Cerebellar cortex (tissue), 1 donor: ENCODE results near the gene LHX4.

Source experiments
- DNase-seq: peaks from one replicate; pipeline ENCODE4 v3.0.0-alpha.2; 2015; ENCODE audit warnings: low spot score

Gene LHX4

DNA sequence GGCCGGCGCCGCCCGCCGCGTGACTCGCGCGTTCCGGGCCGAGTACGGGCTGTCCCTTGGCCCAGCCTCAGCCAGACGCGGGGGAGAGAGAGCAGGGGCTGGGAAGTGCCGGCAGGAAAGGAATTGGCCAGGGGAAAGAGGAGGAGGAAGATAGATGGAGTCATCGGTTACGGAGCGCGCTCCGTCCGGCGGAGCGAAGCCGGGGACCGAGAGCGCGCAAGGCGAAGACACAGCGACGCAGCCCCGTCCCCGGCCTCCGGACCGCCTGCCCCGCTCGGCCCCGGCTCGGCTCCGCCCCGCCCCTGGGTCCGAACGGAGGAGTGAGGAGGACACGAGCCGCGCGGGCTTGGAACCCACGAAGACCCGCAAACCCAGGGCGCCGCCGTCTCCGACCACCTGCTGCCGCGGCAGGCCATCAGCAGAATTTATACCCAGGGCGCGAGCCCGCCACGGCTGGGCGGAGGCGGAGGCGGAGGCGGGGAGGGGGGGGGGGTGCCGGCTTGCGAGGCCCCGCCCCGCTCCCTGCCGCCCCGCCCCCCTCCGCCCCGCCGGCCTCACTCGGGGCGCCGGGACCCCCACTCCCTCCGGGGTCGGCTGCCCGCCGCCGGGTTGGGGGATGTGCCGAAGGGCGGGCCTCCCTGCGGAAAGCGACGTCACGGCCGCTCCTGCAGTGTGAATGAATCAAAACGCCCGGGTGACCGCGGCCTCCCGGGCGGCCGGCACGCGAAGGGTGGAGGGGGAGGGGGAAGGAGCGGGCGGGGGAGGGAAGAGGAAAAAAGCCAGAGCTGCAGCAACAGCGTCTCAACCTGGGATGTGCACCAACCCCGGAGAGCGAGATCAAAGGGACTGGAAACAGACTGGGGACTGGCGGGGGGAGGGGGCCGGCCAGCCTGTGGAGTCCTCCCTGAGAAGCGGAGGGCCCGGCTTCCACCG lies at the start of gene LHX4:
LHX4 (plus strand) TSS at position 782 of the 933 bp plus-strand sequence. CDS start 266 bp downstream, outside the sequence.
- DNase-seq: no peak

- peak; percentile 19 for DNase-seq
These were observed 49.0 kb upstream of the LHX4 start for GRCh38 chr1:180181048-180181447.

- DNase-seq: no peak
These were observed 47.9 kb upstream of the LHX4 start for GRCh38 chr1:180181996-180182642.

DNA sequence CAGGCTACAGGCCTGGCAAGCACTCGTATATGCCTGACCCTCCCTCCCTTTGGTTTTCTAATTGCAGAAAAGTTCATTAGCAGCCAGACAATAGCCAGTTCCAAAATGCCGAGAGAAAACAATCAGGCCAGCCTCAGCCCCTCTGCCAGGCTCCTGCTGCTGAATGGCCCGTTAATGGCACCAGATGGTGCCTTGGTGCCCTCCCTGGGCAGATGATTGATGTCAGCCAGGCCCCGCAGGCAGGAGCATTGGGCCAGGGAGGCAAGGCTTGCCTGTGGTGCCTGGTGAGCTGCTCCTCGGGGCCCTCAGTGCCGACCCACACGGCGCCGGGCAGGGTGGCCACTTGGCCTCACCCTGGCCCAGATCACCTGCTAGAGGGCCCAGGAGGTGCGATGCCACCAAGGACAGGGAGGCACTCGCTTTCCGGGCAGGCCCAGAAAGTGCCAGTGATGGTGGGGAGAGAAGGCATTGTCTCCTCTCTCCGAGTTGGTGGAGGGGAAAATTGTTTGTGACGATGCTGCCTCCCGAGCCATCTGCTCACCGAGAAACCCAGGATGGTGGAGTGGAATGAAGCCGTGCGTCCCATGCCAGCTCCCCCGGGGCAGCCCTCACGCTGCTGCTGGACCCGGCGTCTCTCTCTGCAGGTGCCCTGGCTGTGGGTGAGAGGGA lies 47.3 kb upstream of the LHX4 start:
- peak; percentile 96 for DNase-seq

- DNase-seq: no peak
These were observed 46.6 kb upstream of the LHX4 start for GRCh38 chr1:180183426-180183825.

DNA sequence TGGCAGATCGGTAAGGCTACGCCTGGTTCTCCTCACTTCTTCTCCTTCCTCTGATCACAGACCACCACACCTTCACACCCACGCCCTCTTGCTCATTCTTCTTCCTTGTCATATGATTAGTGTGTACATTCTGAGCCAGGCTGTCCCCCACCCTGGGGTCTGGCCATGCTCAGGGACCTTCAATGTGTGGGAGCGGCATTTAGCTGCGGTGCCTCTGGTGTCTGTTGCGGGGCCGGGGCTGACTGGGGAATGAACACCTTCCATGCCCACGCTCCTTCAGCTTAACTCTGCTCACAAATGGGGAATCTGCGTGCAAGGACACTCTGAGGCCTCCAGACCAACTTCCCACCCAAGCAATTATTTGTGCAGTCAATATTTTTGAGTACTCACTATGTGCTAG lies 46.0 kb upstream of the LHX4 start:
- DNase-seq: no peak

GRCh38 chr1:180185281-180185680 lies 44.8 kb upstream of the LHX4 start:
- no peak for DNase-seq

DNA sequence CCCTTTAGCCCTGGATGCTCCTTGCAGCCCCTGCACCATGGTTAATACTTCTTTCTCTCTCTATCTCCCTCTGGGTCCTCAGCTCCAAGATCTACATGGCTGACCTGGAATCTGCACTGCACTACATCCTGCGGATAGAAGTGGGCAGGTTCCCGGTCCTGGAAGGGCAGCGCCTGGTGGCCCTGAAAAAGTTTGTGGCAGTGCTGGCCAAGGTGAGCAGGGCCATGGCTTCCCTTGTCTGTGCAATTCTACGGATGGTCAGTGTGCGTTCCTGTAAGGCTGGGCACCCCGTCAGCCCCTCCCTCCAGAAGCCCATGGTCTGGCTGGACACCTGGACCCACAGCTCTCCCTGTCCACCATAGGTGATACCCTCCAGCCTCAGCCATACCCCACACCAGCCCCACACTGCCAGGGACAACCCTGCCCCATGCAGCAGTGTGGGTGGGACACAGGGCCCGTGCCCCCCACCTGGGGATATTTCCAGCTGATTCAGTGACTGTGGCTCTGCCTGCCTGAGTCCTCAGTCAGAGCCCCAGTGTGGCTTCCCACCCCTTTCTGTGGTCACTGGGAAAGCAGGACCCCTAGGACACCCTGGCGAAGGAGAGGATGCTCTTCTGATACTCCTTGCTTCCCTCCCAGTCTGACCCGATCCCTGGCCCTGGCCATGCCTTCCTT lies 44.0 kb upstream of the LHX4 start:
- no peak for DNase-seq

DNA sequence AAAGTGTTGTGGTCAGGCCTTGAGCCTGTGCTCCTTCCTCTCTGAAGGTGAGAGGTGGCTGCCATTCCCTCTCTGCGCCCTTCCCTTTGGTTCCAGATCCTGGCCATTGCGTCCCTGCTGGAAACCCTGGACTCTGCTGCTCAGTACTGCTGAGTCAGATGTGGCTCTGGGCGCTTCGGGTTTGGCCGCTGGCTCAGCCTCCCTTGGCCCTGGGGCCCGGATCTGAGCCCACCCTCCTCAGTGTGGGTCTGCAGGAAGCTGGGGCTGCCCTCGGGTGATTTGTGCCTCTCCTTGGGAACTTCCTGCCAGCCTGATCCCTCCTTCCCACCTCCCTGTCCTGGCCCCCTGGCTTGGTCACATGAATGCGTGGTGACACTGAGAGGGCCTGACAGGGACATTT lies 43.2 kb upstream of the LHX4 start:
- DNase-seq: no peak

DNA sequence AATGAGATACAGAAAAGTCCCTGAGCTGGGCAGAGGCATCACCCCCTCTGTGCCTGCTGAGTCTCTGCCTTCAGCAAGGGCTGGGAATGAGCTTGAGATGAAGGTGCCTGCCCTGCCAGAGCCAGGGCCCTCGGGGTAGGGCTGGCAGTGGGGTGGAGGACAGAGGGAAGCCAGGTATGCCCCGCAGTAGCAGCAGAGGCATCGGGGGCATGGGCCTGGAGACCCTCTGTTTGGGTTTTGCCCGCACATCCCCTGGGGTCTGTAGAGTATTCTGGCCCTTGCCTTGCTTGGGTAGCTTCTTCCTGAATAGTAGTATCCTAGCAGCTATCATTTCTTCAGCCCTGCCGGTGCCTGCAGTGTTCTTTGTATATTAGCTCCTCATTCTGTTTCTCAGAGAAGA lies 42.4 kb upstream of the LHX4 start:
- DNase-seq: no peak

- DNase-seq: peak; percentile 58
These were observed 42.0 kb upstream of the LHX4 start for GRCh38 chr1:180188091-180188506.

DNA sequence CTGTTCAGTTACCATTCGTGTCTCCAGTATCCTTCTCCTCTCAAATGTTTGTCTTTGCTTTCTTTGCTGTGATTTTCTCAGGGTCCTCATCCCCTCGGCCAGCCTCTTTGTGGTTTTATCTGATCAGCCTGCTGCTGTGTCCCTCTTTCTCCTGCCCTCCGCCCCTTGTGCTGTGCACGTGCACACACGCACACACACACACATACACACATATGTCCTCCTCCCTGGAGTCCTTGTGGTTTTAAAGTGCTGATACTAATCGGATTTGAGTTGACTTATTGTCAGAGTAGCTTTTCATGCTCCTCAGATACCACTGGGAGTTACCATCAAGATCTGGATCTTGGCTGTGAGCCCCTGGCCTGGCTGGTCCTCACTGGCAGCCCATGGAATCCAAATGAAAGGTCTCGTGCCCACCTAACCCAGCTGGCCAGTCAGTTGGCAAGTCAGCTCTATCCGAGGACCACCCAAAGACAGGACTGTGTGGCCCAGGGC lies 41.3 kb upstream of the LHX4 start:
- DNase-seq: no peak

- no peak for DNase-seq
These were observed 40.0 kb upstream of the LHX4 start for GRCh38 chr1:180190091-180190490.

GRCh38 chr1:180192172-180192571 lies 37.9 kb upstream of the LHX4 start:
- DNase-seq: no peak

DNA sequence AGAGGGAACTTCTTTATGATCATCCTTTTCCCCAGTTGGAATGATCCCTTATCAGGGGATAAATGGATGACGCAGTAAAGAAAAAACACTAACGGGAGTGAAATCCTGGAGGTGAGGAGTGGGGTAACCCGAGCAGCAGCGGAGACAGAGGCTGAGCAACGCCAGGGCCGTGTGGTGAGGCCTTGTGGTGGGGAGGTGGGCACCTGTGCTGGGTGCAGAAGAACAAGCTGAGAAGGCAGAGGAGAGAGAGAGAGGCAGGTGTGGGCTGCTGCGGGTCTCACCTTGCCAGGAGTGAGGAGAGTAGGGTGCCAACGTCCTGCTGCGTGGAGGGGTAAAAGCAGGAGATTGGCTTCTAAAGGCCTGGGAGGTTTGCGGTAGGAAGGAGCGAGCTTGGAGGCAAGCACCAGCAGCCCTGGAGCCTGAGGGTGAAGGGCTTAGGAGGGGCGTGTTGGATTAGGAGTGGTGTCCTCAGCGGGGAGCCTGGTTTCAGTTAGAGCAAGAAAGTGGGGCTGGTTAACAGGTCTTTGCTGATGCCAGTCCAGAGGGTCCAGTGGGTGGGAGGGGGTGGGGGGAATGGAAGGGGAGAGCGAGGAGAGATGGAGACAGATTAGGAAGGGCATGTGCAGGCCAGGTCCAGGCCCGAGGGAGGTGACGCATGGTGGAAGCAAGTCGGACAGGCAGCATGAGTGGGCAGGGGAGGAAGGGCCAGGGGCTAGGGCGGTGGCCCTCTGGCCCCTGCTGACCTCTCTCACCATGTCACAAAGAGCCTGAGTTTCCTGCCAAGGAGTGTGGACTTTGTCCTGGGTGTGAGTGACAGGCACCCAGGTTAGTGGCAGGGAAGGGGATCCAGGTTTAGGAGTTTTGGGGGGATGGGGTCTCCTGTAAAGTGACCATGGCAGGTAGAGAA lies 36.7 kb upstream of the LHX4 start:
- DNase-seq: no peak

DNA sequence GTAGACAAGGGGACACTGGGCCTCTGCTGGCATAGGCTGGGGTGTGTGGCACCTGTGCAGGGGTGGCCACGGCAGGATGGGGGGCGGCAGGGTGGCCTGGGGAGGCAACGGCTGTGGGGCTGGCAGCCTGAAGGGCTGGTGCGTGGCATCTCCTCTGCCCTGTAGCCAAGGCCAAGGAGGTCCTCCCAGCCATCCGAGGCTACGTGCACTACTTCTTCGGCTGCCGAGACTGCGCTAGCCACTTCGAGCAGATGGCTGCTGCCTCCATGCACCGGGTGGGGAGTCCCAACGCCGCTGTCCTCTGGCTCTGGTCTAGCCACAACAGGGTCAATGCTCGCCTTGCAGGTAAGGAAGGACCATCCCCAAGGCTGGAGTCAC lies 36.0 kb upstream of the LHX4 start:
- DNase-seq: no peak

GRCh38 chr1:180194546-180195207 lies 35.4 kb upstream of the LHX4 start:
- no peak for DNase-seq

DNA sequence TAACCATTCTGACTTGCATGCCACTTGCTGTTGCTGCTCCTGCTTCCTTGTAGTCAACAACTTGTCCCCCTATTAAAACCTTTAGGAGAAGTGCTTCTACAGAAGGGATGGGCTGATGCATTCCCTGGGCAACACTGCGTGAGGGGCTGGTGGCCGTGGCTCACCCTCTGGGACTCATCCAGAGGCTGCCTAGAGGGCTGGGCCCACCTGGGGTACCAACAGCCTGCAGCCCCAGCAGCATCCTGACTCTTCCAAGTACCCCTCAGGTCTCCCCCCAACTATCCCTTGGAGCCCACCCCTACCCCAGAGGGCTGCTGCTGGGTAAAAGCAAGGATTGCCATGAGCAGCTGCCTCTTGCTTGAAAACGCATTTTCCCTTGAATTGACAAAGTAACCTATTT lies 34.7 kb upstream of the LHX4 start:
- no peak for DNase-seq

GRCh38 chr1:180195916-180196315 lies 34.1 kb upstream of the LHX4 start:
- no peak for DNase-seq

- DNase-seq: no peak
These were observed 33.5 kb upstream of the LHX4 start for GRCh38 chr1:180196436-180197003.
